Liver (tissue), 9 donors: ENCODE data around the gene TEX51. TPM values are rescaled to one million over a fixed set of nuclear protein-coding genes. Genes with fewer than 3 reads are reported as not detected.

Source experiments
- DNase-seq: peaks from one replicate; pipeline ENCODE4 v3.0.0-alpha.2; 2017; ENCODE audit warnings: low spot score
- H3K27ac ChIP-seq, 2 donors: one replicate each; pipeline ENCODE4 v1.7.0; 2013; ENCODE audit warnings: inconsistent platforms in 2 of 2, low read length in 2 of 2, control low read depth in 1 of 2, low read depth in 1 of 2, mild to moderate bottlenecking in 1 of 2
- H3K27me3 ChIP-seq, 4 donors: one replicate each; pipeline versions ENCODE4 v1.6.1 to v1.7.0; 2013; ENCODE audit warnings: low read length in 3 of 4, inconsistent platforms in 1 of 4, mild to moderate bottlenecking in 1 of 4, moderate library complexity in 1 of 4; ENCODE audit not compliant: control insufficient read depth in 4 of 4, insufficient read depth in 4 of 4
- H3K36me3 ChIP-seq, 4 donors: one replicate each; pipeline versions ENCODE4 v1.6.1 to v1.7.0; 2013; ENCODE audit warnings: low read length in 3 of 4, mild to moderate bottlenecking in 3 of 4, low read depth in 1 of 4, moderate library complexity in 1 of 4; ENCODE audit not compliant: control insufficient read depth in 4 of 4, insufficient read depth in 3 of 4
- H3K4me1 ChIP-seq, 4 donors: one replicate each; pipeline versions ENCODE4 v1.6.1 to v1.7.0; 2013; ENCODE audit warnings: low read length in 3 of 4, mild to moderate bottlenecking in 3 of 4, moderate library complexity in 1 of 4; ENCODE audit not compliant: control insufficient read depth in 4 of 4, insufficient read depth in 4 of 4
- H3K4me3 ChIP-seq, 3 donors: one replicate each; pipeline versions ENCODE4 v1.6.1 to v1.7.0; 2013; ENCODE audit warnings: low read length in 3 of 3, control low read depth in 1 of 3, low read depth in 1 of 3, mild to moderate bottlenecking in 1 of 3
- H3K9ac ChIP-seq, 2 donors: one replicate each; pipeline ENCODE4 v1.7.0; 2013; ENCODE audit warnings: low read length in 2 of 2, mild to moderate bottlenecking in 2 of 2, moderate library complexity in 2 of 2, control low read depth in 1 of 2, low read depth in 1 of 2
- H3K9me3 ChIP-seq, 4 donors: one replicate each; pipeline versions ENCODE4 v1.6.1 to v1.7.0; 2013; ENCODE audit warnings: low read length in 3 of 4; ENCODE audit not compliant: control insufficient read depth in 4 of 4
- CTCF ChIP-seq: fragments of 150-350 bp; IDR thresholded peaks from 2 replicates; pipeline ENCODE4 v1.5.1; 2017; ENCODE audit warnings: improper control_type of control experiment, low read depth, low read length; ENCODE audit not compliant: missing input control
- EGR1 ChIP-seq, 2 donors: IDR thresholded peaks; 2 replicates each; pipeline ENCODE4 v1.6.1; 2016 to 2018; ENCODE audit warnings: antibody characterized with exemption in 2 of 2, low read depth in 2 of 2
- FOXA1 ChIP-seq: IDR thresholded peaks from 2 replicates; pipeline ENCODE4 v1.6.1; 2016; ENCODE audit warnings: antibody characterized with exemption
- FOXA2 ChIP-seq: IDR thresholded peaks from 2 replicates; pipeline ENCODE4 v1.6.1; 2016; ENCODE audit warnings: antibody characterized with exemption
- GABPA ChIP-seq, 2 donors: IDR thresholded peaks in 1 of 2; conservative IDR thresholded peaks in 1 of 2; 2 replicates each; pipeline ENCODE4 v1.6.1; 2016; ENCODE audit warnings: antibody characterized with exemption in 2 of 2, mild to moderate bottlenecking in 1 of 2, moderate library complexity in 1 of 2
- HNF4A ChIP-seq, 2 donors: conservative IDR thresholded peaks; 2 replicates each; pipeline ENCODE4 v1.6.1; 2016; ENCODE audit warnings: antibody characterized with exemption in 2 of 2, mild to moderate bottlenecking in 2 of 2
- HNF4G ChIP-seq: IDR thresholded peaks from 2 replicates; pipeline ENCODE4 v1.6.1; 2016; ENCODE audit warnings: antibody characterized with exemption
- JUND ChIP-seq, 2 donors: IDR thresholded peaks; 2 replicates each; pipeline ENCODE4 v1.6.1; 2016; ENCODE audit warnings: antibody characterized with exemption in 2 of 2
- RAD21 ChIP-seq, 2 donors: IDR thresholded peaks; 2 replicates each; pipeline ENCODE4 v1.6.1; 2016; ENCODE audit warnings: antibody characterized with exemption in 2 of 2, mild to moderate bottlenecking in 2 of 2
- REST ChIP-seq: IDR thresholded peaks from 2 replicates; pipeline ENCODE4 v1.6.1; 2016; ENCODE audit warnings: antibody characterized with exemption, mild to moderate bottlenecking
- RXRA ChIP-seq, 2 donors: IDR thresholded peaks; 2 replicates each; pipeline ENCODE4 v1.6.1; 2017 to 2018; ENCODE audit warnings: antibody characterized with exemption in 2 of 2, mild to moderate bottlenecking in 1 of 2
- YY1 ChIP-seq: IDR thresholded peaks from 2 replicates; pipeline ENCODE4 v1.6.1; 2016; ENCODE audit warnings: antibody characterized with exemption, mild to moderate bottlenecking
- WGBS: extraction: QIAGEN DNeasy Blood & Tissue Kit; methylation state at CpG from one replicate; pipeline ENCODE4 v1.1.7; 2013; 5-methylcytosine and 5-hydroxymethylcytosine counted together
- polyA plus RNA-seq, 2 donors: library from polyadenylated mRNA; stranded (reverse) in 1 of 2; unstranded in 1 of 2; fragments of 200-250 nt in 1 of 2; fragments of >200 nt in 1 of 2; fragmentation: Nextera tagmentation in 1 of 2; extraction: Ambion mirVana in 1 of 2; gene quantifications; one replicate each; pipeline versions ENCODE4 v1.2.1 to v1.2.3, GENCODE V29; 2013 to 2015
- total RNA-seq, 2 donors: library from RNA; depleted of rRNA; stranded (reverse); fragments of >200 nt; gene quantifications; one replicate each; pipeline ENCODE4 v1.2.3, GENCODE V29; 2014
- TF ChIP-seq, protein P1 (sequence below): IDR thresholded peaks from 2 replicates; pipeline ENCODE4 v1.6.1; 2016; ENCODE audit warnings: antibody characterized with exemption
- TF ChIP-seq, protein P2 (sequence below): IDR thresholded peaks from 2 replicates; pipeline ENCODE4 v1.6.1; 2016; ENCODE audit warnings: antibody characterized with exemption
- donor health status: healthy.
- donor health status: healthy.
- donor health status: healthy.
- donor health status: healthy.
- donor health status: healthy.

Gene TEX51
- total and polyA plus RNA-seq, 4 donors, result not detected

DNA sequence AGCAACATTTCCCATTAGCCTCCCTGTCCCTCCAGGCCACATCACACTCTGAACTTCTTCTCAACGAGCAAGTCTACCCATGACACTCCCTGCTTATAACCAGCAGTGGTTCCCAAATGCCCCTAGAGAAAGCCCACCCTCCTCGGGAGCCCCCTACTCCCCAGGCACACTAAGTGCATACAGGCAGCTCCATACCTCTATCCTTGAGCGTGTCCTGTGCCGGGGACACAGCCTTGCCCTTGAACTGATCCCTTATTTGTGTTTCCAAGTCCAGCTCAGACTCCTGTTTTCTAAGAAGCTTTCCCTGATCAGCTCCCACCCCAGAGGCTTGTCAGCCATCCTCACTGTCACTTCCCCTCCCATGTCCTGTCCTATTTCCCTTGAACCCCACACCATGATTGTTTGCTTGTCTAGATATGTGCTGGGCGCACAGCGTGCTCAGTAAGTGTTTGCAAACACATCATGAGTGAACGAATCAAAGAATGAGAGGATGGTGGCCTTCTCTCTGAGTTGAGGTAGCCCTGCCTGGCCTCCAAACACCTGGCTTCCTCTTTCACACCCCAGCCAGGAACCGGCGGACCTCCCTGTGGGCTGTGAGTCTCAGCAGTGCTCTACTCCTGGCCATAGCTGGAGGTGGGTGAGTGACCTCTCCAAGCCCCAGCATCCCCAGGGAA is 2.1 kb downstream of the TEX51 start:
- WGBS, result 87% methylated on average over 9 of the region's 9 CpGs
- H3K27me3 ChIP-seq, result no peaks in the 10 kb centered on the region
- no peak overlapping the region for H3K27ac ChIP-seq
- H3K4me1 ChIP-seq, result no peaks in the 10 kb centered on the region
- H3K4me3 ChIP-seq, result no peak overlapping the region
- H3K36me3 ChIP-seq, result no peaks in the 10 kb centered on the region
- peak; percentile 21 for DNase-seq
- TF ChIP-seq RAD21 (IDR thresholded peaks at IDR 0.05) (no peak), JUND (IDR thresholded peaks at IDR 0.05) (no peak), EGR1 (IDR thresholded peaks at IDR 0.05; ENCODE audit: low read depth in 2 of 2) (no peak), HNF4A (conservative IDR thresholded peaks at IDR 0.05) (no peak), RXRA (IDR thresholded peaks at IDR 0.05) (no peak), FOXA1 (no peak), REST (no peak), YY1 (no peak), GABPA (IDR thresholded peaks at IDR 0.05 in 1 of 2, conservative IDR thresholded peaks at IDR 0.05 in 1 of 2) (no peak), CTCF (no peak)
- TF ChIP-seq, protein P1, sequence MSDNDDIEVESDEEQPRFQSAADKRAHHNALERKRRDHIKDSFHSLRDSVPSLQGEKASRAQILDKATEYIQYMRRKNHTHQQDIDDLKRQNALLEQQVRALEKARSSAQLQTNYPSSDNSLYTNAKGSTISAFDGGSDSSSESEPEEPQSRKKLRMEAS, result no peak
- TF ChIP-seq, protein P2, sequence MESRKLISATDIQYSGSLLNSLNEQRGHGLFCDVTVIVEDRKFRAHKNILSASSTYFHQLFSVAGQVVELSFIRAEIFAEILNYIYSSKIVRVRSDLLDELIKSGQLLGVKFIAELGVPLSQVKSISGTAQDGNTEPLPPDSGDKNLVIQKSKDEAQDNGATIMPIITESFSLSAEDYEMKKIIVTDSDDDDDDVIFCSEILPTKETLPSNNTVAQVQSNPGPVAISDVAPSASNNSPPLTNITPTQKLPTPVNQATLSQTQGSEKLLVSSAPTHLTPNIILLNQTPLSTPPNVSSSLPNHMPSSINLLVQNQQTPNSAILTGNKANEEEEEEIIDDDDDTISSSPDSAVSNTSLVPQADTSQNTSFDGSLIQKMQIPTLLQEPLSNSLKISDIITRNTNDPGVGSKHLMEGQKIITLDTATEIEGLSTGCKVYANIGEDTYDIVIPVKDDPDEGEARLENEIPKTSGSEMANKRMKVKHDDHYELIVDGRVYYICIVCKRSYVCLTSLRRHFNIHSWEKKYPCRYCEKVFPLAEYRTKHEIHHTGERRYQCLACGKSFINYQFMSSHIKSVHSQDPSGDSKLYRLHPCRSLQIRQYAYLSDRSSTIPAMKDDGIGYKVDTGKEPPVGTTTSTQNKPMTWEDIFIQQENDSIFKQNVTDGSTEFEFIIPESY, result no peak
- H3K9ac ChIP-seq, result no peak overlapping the region
- H3K9me3 ChIP-seq, result peaks cover 0 to 4% (median 0%) of the 10 kb centered on the region in 4 donors

- 97% methylated on average over 2 of the region's 2 CpGs for WGBS
- no peak overlapping the region for H3K4me3 ChIP-seq
- DNase-seq, result no peak
Observed at GRCh38 chr2:126901459-126901858, 2.8 kb downstream of the TEX51 start.

More at GRCh38 chr2:126901459-126901858, 2.8 kb downstream of the TEX51 start:
- H3K27ac ChIP-seq, result no peak overlapping the region
- TF ChIP-seq YY1 (no peak), FOXA2 (no peak), HNF4G (no peak), GABPA (IDR thresholded peaks at IDR 0.05 in 1 of 2, conservative IDR thresholded peaks at IDR 0.05 in 1 of 2) (no peak), HNF4A (conservative IDR thresholded peaks at IDR 0.05) (no peak), FOXA1 (no peak), JUND (IDR thresholded peaks at IDR 0.05) (no peak)
- peaks cover 0 to 4% (median 0%) of the 10 kb centered on the region in 4 donors for H3K9me3 ChIP-seq
- H3K4me1 ChIP-seq, result no peaks in the 10 kb centered on the region
- no peak overlapping the region for H3K9ac ChIP-seq
- no peaks in the 10 kb centered on the region for H3K36me3 ChIP-seq
- H3K27me3 ChIP-seq, result no peaks in the 10 kb centered on the region
